Activated CD8-positive, alpha-beta T cell treated with anti-CD3 and anti-CD28 coated beads, Interleukin-2, amount 10 ng/mL, durations not matched to agents 7 days and 5 days (primary cell): ENCODE results near the gene CCDC6. TPM values are rescaled to one million over a fixed set of nuclear protein-coding genes. Genes with fewer than 3 reads are reported as not detected.
"Not testable (repeated sequence)": the region's sequence is repeated elsewhere in the genome, so short reads cannot be mapped to it uniquely, and the experiment has no call there.

Experiments used
- ATAC-seq: fragments of 150-1000 bp; cut with Tn5 transposase; one replicate; pipeline ENCODE4 v1.10.0; 2021; ENCODE audit warnings: moderate library complexity
- CTCF ChIA-PET: fragments of 350-600 bp; sonication (Branson Sonifier 250); formaldehyde crosslinking; loops from one replicate; lab custom pipeline; 2021; ENCODE audit warnings: antibody characterized with exemption; lab: Charles Lee
- POLR2A ChIA-PET: fragments of 350-600 bp; sonication (Branson Sonifier 250); formaldehyde crosslinking; loops from one replicate; lab custom pipeline; 2021; ENCODE audit warnings: antibody characterized with exemption; lab: Charles Lee
- DNase-seq: peaks from one replicate; pipeline ENCODE4 v3.0.0-alpha.2; 2020
- H3K27ac Mint-ChIP-seq: one replicate; pipeline ENCODE4 v1.8.0; 2021; ENCODE audit warnings: mild to moderate bottlenecking, mixed read lengths
- H3K27me3 Mint-ChIP-seq: one replicate; pipeline ENCODE4 v1.8.0; 2021; ENCODE audit warnings: low read depth, mixed read lengths
- H3K36me3 Mint-ChIP-seq: one replicate; pipeline ENCODE4 v1.8.0; 2021; ENCODE audit warnings: low read depth, mixed read lengths
- H3K4me1 Mint-ChIP-seq: one replicate; pipeline ENCODE4 v1.8.0; 2021; ENCODE audit warnings: low read depth, mixed read lengths
- H3K4me3 Mint-ChIP-seq: one replicate; pipeline ENCODE4 v1.8.0; 2021; ENCODE audit warnings: mild to moderate bottlenecking, mixed read lengths
- H3K9me3 Mint-ChIP-seq: one replicate; pipeline ENCODE4 v1.8.0; 2022; ENCODE audit warnings: mixed read lengths; ENCODE audit not compliant: insufficient read depth
- total RNA-seq, 2 experiments: library from RNA; stranded (reverse); gene quantifications; one replicate each; pipeline ENCODE4 v1.2.3, GENCODE V29; 2021

The CCDC6 gene
- total RNA-seq, result 10 to 100 TPM; 18.3 to 19.4 TPM

- ChIA-PET POLR2A (interaction anchor here (0.5 to 4.5 kb wide), 11 partner anchors 17 to 194 kb away, joined by 3 to 38 read pairs (median 5); no protein-coding TSS in a partner anchor), CTCF (interaction anchor here (0.8 to 6.4 kb wide), 27 partner anchors 13 to 281 kb away, joined by 3 to 129 read pairs (median 5); partner anchors contain the start of gene SLC16A9)
- Mint-ChIP-seq H3K4me1 (peaks cover 54% of the 10 kb centered on the region), H3K9me3 (no peaks in the 10 kb centered on the region), H3K4me3 (peak within 1 kb of the TSS; percentile 89), H3K27ac (peak within 1 kb of the TSS; percentile 94), H3K36me3 (peaks cover 15% of the 10 kb centered on the region), H3K27me3 (no peaks in the 10 kb centered on the region)
- DNase-seq (peak; percentile 94), ATAC-seq (peak; percentile 89)
Observed at GRCh38 chr10:59906417-59907202, at the start of gene CCDC6. Gene CCDC6 (minus strand): TSS chr10:59906556. CDS start chr10:59906424, 132 bp downstream.

GRCh38 chr10:59954296-59954695, 47.9 kb upstream of the CCDC6 start:
- Mint-ChIP-seq H3K36me3 (no peaks in the 10 kb centered on the region), H3K9me3 (no peaks in the 10 kb centered on the region), H3K27me3 (peaks cover 2% of the 10 kb centered on the region), H3K4me1 (no peaks in the 10 kb centered on the region), H3K27ac (no peak overlapping the region), H3K4me3 (no peak overlapping the region)
- DNase-seq (no peak), ATAC-seq (no peak)
- POLR2A ChIA-PET, result no interaction called here
- CTCF ChIA-PET, result no interaction called here

GRCh38 chr10:59953711-59954110, 47.4 kb upstream of the CCDC6 start:
- POLR2A ChIA-PET, CTCF ChIA-PET, H3K4me3 Mint-ChIP-seq, ATAC-seq, H3K9me3 Mint-ChIP-seq, H3K4me1 Mint-ChIP-seq, H3K27ac Mint-ChIP-seq, H3K36me3 Mint-ChIP-seq, DNase-seq, H3K27me3 Mint-ChIP-seq: not testable (repeated sequence)

- ChIA-PET POLR2A (no interaction called here), CTCF (no interaction called here)
- Mint-ChIP-seq H3K36me3 (no peaks in the 10 kb centered on the region), H3K4me1 (no peaks in the 10 kb centered on the region), H3K4me3 (no peak overlapping the region), H3K27me3 (peaks cover 3% of the 10 kb centered on the region), H3K9me3 (no peaks in the 10 kb centered on the region), H3K27ac (no peak overlapping the region)
- ATAC-seq (no peak), DNase-seq (no peak)
Observed at GRCh38 chr10:59950105-59950504, 43.7 kb upstream of the CCDC6 start.

GRCh38 chr10:59949608-59950007, 43.3 kb upstream of the CCDC6 start:
- ChIA-PET POLR2A (no interaction called here), CTCF (no interaction called here)
- Mint-ChIP-seq H3K27me3 (peaks cover 3% of the 10 kb centered on the region), H3K4me1 (no peaks in the 10 kb centered on the region), H3K4me3 (no peak overlapping the region), H3K36me3 (no peaks in the 10 kb centered on the region), H3K9me3 (no peaks in the 10 kb centered on the region), H3K27ac (no peak overlapping the region)
- DNase-seq (no peak), ATAC-seq (no peak)

GRCh38 chr10:59945991-59946390, 39.6 kb upstream of the CCDC6 start:
- H3K36me3 Mint-ChIP-seq, result no peaks in the 10 kb centered on the region
- ATAC-seq, result no peak
- POLR2A ChIA-PET, result no interaction called here

GRCh38 chr10:59945590-59945989, 39.2 kb upstream of the CCDC6 start:
- POLR2A ChIA-PET, result no interaction called here

More at GRCh38 chr10:59945991-59946390, 39.6 kb upstream of the CCDC6 start:
- Mint-ChIP-seq H3K4me1 (no peaks in the 10 kb centered on the region), H3K4me3 (no peak overlapping the region), H3K9me3 (no peaks in the 10 kb centered on the region), H3K27ac (no peak overlapping the region), H3K27me3 (peaks cover 3% of the 10 kb centered on the region)
- CTCF ChIA-PET, result no interaction called here
- DNase-seq, result no peak

GRCh38 chr10:59944339-59944935, 38.1 kb upstream of the CCDC6 start:
- no peak overlapping the region for H3K27ac Mint-ChIP-seq
- no peaks in the 10 kb centered on the region for H3K9me3 Mint-ChIP-seq
- ATAC-seq (no peak), DNase-seq (no peak)
- H3K27me3 Mint-ChIP-seq, result peaks cover 3% of the 10 kb centered on the region
- ChIA-PET POLR2A (no interaction called here), CTCF (no interaction called here)
- H3K4me3 Mint-ChIP-seq, result no peak overlapping the region
- H3K36me3 Mint-ChIP-seq, result no peaks in the 10 kb centered on the region
- H3K4me1 Mint-ChIP-seq, result no peaks in the 10 kb centered on the region

More at GRCh38 chr10:59945590-59945989, 39.2 kb upstream of the CCDC6 start:
- Mint-ChIP-seq H3K9me3 (no peaks in the 10 kb centered on the region), H3K27ac (no peak overlapping the region), H3K4me1 (no peaks in the 10 kb centered on the region), H3K27me3 (peaks cover 3% of the 10 kb centered on the region), H3K4me3 (no peak overlapping the region), H3K36me3 (no peaks in the 10 kb centered on the region)
- CTCF ChIA-PET, result no interaction called here
- DNase-seq, result no peak
- ATAC-seq, result no peak

- H3K9me3 Mint-ChIP-seq, result no peaks in the 10 kb centered on the region
- ChIA-PET CTCF (no interaction called here), POLR2A (no interaction called here)
- H3K4me1 Mint-ChIP-seq, result no peaks in the 10 kb centered on the region
- no peak for ATAC-seq
- no peak overlapping the region for H3K27ac Mint-ChIP-seq
- H3K27me3 Mint-ChIP-seq, result peaks cover 3% of the 10 kb centered on the region
- DNase-seq, result no peak
- no peak overlapping the region for H3K4me3 Mint-ChIP-seq
- no peaks in the 10 kb centered on the region for H3K36me3 Mint-ChIP-seq
Observed at GRCh38 chr10:59942556-59942955, 36.2 kb upstream of the CCDC6 start.

- CTCF ChIA-PET, result interaction anchor here (1.0 kb wide), 1 partner anchor 31 kb away, joined by 4 read pairs; no protein-coding TSS in a partner anchor
- Mint-ChIP-seq H3K9me3 (no peaks in the 10 kb centered on the region), H3K27ac (no peak overlapping the region), H3K27me3 (peaks cover 3% of the 10 kb centered on the region), H3K36me3 (no peaks in the 10 kb centered on the region), H3K4me1 (no peaks in the 10 kb centered on the region), H3K4me3 (no peak overlapping the region)
- DNase-seq (no peak), ATAC-seq (no peak)
- POLR2A ChIA-PET, result no interaction called here
Observed at GRCh38 chr10:59937720-59938119, 31.4 kb upstream of the CCDC6 start.

- peaks cover 3% of the 10 kb centered on the region for H3K27me3 Mint-ChIP-seq
- H3K4me3 Mint-ChIP-seq, result no peak overlapping the region
- DNase-seq (no peak), ATAC-seq (no peak)
- H3K4me1 Mint-ChIP-seq, result no peaks in the 10 kb centered on the region
- no peak overlapping the region for H3K27ac Mint-ChIP-seq
- H3K36me3 Mint-ChIP-seq, result no peaks in the 10 kb centered on the region
- no peaks in the 10 kb centered on the region for H3K9me3 Mint-ChIP-seq
- ChIA-PET POLR2A (no interaction called here), CTCF (no interaction called here)
Observed at GRCh38 chr10:59934701-59935100, 28.3 kb upstream of the CCDC6 start.

- ATAC-seq, H3K9me3 Mint-ChIP-seq, CTCF ChIA-PET, H3K4me1 Mint-ChIP-seq, H3K27ac Mint-ChIP-seq, H3K27me3 Mint-ChIP-seq, POLR2A ChIA-PET, H3K36me3 Mint-ChIP-seq, H3K4me3 Mint-ChIP-seq, DNase-seq: not testable (repeated sequence)
Observed at GRCh38 chr10:59930788-59931521, 24.6 kb upstream of the CCDC6 start.
